ENCODE measurements around the gene HIVEP1.

Gene HIVEP1

DNA sequence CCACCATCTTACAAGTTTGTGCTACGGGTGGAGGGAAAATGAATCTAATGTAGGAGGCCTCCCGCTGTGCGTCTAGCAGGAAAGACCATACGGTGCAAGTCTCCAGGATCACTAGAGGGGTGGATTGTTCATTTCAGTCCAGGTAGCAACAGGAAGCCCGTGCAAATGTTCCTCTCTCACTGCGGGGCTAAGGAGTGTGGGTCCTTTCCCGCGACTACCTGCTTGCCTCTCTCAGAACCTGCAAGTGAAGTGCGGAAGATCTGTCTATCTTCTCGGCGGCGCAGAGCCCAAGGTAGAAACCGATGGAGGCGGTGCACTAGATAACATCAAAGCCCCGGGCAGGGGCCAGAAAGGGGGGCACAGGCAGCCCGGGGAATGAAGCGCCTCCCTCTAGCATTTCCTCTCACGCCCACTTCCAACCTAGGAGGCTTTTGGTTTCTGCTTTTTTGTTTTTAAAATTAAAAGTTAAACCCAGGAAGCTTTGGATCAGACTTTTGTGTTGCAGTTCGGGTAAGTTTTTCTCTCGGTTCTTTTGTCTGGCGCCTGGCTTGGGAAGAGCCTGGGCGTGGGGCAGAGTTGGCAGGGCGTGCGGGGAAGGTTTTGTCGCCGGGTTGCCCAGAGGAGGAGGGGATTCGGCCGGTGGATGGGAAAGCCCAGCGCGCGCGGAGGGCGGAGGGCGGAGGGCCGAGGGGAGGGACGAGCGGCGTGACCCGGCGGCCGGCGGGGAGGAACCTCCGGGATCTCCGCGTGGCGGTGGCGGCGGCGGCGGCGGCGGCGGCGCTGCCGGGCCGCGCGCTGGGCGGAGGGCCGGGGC, 3.5 kb upstream of the HIVEP1 start (continued):
- 0 out of 2 replicates have a peak, but pooled peaks have one; percentile 24 for TF ChIP-seq ZFP69B (tag by site-specific recombination; IDR thresholded peaks at IDR 0.05)
- TF ChIP-seq ZNF121 (tag by site-specific recombination; IDR thresholded peaks at IDR 0.05), result no peak
- TF ChIP-seq ZNF596 (tag by site-specific recombination; IDR thresholded peaks at IDR 0.05), result no peak
- TF ChIP-seq ZNF658 (tag by site-specific recombination; IDR thresholded peaks at IDR 0.05), result no peak
- no peak for TF ChIP-seq GLI2 (tag by site-specific recombination; IDR thresholded peaks at IDR 0.05; ENCODE audit: borderline replicate concordance, low read depth)
- no peak for TF ChIP-seq ZNF792 (tag by site-specific recombination; IDR thresholded peaks at IDR 0.05)
- no peak for TF ChIP-seq KLF16 (tag by site-specific recombination; IDR thresholded peaks at IDR 0.05)
- TF ChIP-seq ZNF221 (tag by site-specific recombination; IDR thresholded peaks at IDR 0.05; ENCODE audit: borderline replicate concordance), result no peak
- no peak for TF ChIP-seq ZNF169 (tag by site-specific recombination; IDR thresholded peaks at IDR 0.05)
- TF ChIP-seq HOXD13 (CRISPR knock-in tag; IDR thresholded peaks at IDR 0.05; ENCODE audit: borderline replicate concordance), result no peak
- no peak for TF ChIP-seq ZNF777 (tag by site-specific recombination; IDR thresholded peaks at IDR 0.05; ENCODE audit: borderline replicate concordance)
- TF ChIP-seq TSHZ1 (tag by site-specific recombination; IDR thresholded peaks at IDR 0.05; ENCODE audit: borderline replicate concordance), result no peak
- TF ChIP-seq ZBTB49 (tag by site-specific recombination; IDR thresholded peaks at IDR 0.05; ENCODE audit: low read depth), result no peak
- TF ChIP-seq KLF7 (tag by site-specific recombination; IDR thresholded peaks at IDR 0.05; ENCODE audit: borderline replicate concordance), result 0 out of 2 replicates have a peak, but pooled peaks have one; percentile 26
- TF ChIP-seq ZNF157 (tag by site-specific recombination; IDR thresholded peaks at IDR 0.05), result no peak
- no peak for TF ChIP-seq ZNF239 (tag by site-specific recombination; IDR thresholded peaks at IDR 0.05)
- TF ChIP-seq SP2 (tag by site-specific recombination; IDR thresholded peaks at IDR 0.05), result peak; percentile 93
- no peak for TF ChIP-seq ZFP3 (tag by site-specific recombination; IDR thresholded peaks at IDR 0.05; ENCODE audit: low read depth)
- no peak for TF ChIP-seq ZNF514 (tag by site-specific recombination; IDR thresholded peaks at IDR 0.05)
- TF ChIP-seq ZNF670 (tag by site-specific recombination; IDR thresholded peaks at IDR 0.05; ENCODE audit: low read depth), result no peak

- POLR2A ChIA-PET, result no interaction called here
- peak overlapping the region; percentile 90 for H3K27ac ChIP-seq (ENCODE audit: extremely low read depth, low read depth, low read length)
- TF ChIP-seq, protein P1, sequence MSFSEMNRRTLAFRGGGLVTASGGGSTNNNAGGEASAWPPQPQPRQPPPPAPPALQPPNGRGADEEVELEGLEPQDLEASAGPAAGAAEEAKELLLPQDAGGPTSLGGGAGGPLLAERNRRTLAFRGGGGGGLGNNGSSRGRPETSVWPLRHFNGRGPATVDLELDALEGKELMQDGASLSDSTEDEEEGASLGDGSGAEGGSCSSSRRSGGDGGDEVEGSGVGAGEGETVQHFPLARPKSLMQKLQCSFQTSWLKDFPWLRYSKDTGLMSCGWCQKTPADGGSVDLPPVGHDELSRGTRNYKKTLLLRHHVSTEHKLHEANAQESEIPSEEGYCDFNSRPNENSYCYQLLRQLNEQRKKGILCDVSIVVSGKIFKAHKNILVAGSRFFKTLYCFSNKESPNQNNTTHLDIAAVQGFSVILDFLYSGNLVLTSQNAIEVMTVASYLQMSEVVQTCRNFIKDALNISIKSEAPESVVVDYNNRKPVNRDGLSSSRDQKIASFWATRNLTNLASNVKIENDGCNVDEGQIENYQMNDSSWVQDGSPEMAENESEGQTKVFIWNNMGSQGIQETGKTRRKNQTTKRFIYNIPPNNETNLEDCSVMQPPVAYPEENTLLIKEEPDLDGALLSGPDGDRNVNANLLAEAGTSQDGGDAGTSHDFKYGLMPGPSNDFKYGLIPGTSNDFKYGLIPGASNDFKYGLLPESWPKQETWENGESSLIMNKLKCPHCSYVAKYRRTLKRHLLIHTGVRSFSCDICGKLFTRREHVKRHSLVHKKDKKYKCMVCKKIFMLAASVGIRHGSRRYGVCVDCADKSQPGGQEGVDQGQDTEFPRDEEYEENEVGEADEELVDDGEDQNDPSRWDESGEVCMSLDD (tag by site-specific recombination; IDR thresholded peaks at IDR 0.05), result peak; percentile 53; the same call in 1 of the 2 replicates
- no peak for TF ChIP-seq ZNF596 (tag by site-specific recombination; IDR thresholded peaks at IDR 0.05)
- TF ChIP-seq, protein P2, sequence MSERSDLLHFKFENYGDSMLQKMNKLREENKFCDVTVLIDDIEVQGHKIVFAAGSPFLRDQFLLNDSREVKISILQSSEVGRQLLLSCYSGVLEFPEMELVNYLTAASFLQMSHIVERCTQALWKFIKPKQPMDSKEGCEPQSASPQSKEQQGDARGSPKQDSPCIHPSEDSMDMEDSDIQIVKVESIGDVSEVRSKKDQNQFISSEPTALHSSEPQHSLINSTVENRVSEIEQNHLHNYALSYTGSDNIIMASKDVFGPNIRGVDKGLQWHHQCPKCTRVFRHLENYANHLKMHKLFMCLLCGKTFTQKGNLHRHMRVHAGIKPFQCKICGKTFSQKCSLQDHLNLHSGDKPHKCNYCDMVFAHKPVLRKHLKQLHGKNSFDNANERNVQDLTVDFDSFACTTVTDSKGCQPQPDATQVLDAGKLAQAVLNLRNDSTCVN (tag by site-specific recombination; optimal IDR thresholded peaks at IDR 0.05), result peak; percentile 32
- CTCF ChIA-PET, result interaction anchor here (0.7 to 1.6 kb wide), 3 partner anchors 13 to 237 kb away, joined by 3 to 4 read pairs (median 3); no protein-coding TSS in a partner anchor
- H3K4me3 ChIP-seq (ENCODE audit: low read depth, low read length), result peak overlapping the region; percentile 74
- H3K36me3 ChIP-seq (ENCODE audit: control insufficient read depth in 2 of 2, insufficient read depth in 1 of 2, low read length in 2 of 2), result no peaks in the 10 kb centered on the region
- H3K4me1 ChIP-seq (ENCODE audit: control insufficient read depth, insufficient read depth, low read length), result peaks cover 18% of the 10 kb centered on the region
- no peaks in the 10 kb centered on the region for H3K9me3 ChIP-seq (ENCODE audit: control insufficient read depth, insufficient read depth, low read depth, low read length)
Observed at GRCh38 chr6:12009180-12009685, 2.9 kb upstream of the HIVEP1 start.

Data from HEK293 (cell line).